ENCODE data around the gene COPRS. TPM values are rescaled to one million over a fixed set of nuclear protein-coding genes. Genes with fewer than 3 reads are reported as not detected.
"Not testable (repeated sequence)": the region's sequence is repeated elsewhere in the genome, so short reads cannot be mapped to it uniquely, and the experiment has no call there.

The COPRS gene
- total and polyA plus RNA-seq, 8 donors = 22.8 to 61.4 (median 53.7) TPM

- intact Hi-C loops (cut with DNase I; ENCODE audit: low total_unique reads) = no loop called here
- no peaks in the 10 kb centered on the region for H3K27me3 ChIP-seq
- no peak for TF ChIP-seq EP300 (IDR thresholded peaks at IDR 0.05)
Observed at GRCh38 chr17:31824766-31825360, 34.2 kb downstream of the COPRS start.

GRCh38 chr17:31823014-31823413 is 36.0 kb downstream of the COPRS start:
- intact Hi-C loops (cut with DNase I; ENCODE audit: low total_unique reads) = no loop called here
- no peaks in the 10 kb centered on the region for H3K9me3 ChIP-seq
- H3K4me3 ChIP-seq = no peak overlapping the region
- WGBS, 5 donors = 48 to 66% (median 52%) methylated on average over 3 of the region's 3 CpGs
- TF ChIP-seq POLR2AphosphoS5 (IDR thresholded peaks at IDR 0.05) (no peak), CTCF (IDR thresholded peaks at IDR 0.05) (no peak), EP300 (IDR thresholded peaks at IDR 0.05) (no peak), POLR2A (IDR thresholded peaks at IDR 0.05) (no peak)
- H3K4me1 ChIP-seq = no peaks in the 10 kb centered on the region
- no peak overlapping the region for H3K27ac ChIP-seq
- H3K27me3 ChIP-seq = no peaks in the 10 kb centered on the region
- no peaks in the 10 kb centered on the region for H3K36me3 ChIP-seq
- no peak for DNase-seq

More at GRCh38 chr17:31824766-31825360, 34.2 kb downstream of the COPRS start:
- Histone ChIP-seq H3K4me3 (no peak overlapping the region), H3K27ac (no peak overlapping the region), H3K9me3 (no peaks in the 10 kb centered on the region), H3K4me1 (no peaks in the 10 kb centered on the region), H3K36me3 (no peaks in the 10 kb centered on the region)
- whole genome bisulfite sequencing, 5 donors = 59 to 73% (median 64%) methylated on average over 7 of the region's 7 CpGs
- no peak for DNase-seq

- Histone ChIP-seq H3K27me3 (no peaks in the 10 kb centered on the region), H3K27ac (no peak overlapping the region), H3K9me3 (no peaks in the 10 kb centered on the region), H3K4me1 (no peaks in the 10 kb centered on the region), H3K36me3 (no peaks in the 10 kb centered on the region), H3K4me3 (no peak overlapping the region)
- DNase-seq = no peak
- WGBS, 5 donors = 81 to 86% (median 84%) methylated on average over 5 of the region's 5 CpGs
- intact Hi-C loops (cut with DNase I; ENCODE audit: low total_unique reads) = no loop called here
- no peak for TF ChIP-seq POLR2A (IDR thresholded peaks at IDR 0.05)
- no peak for TF ChIP-seq POLR2AphosphoS5 (IDR thresholded peaks at IDR 0.05)
- no peak for TF ChIP-seq CTCF (IDR thresholded peaks at IDR 0.05)
- TF ChIP-seq EP300 (IDR thresholded peaks at IDR 0.05) = no peak
Observed at GRCh38 chr17:31820691-31821435, 38.2 kb downstream of the COPRS start.

GRCh38 chr17:31819578-31819977 is 39.5 kb downstream of the COPRS start:
- 92 to 100% (median 96%) methylated on average over 5 of the region's 5 CpGs for WGBS, 5 donors
- Histone ChIP-seq H3K27me3 (no peaks in the 10 kb centered on the region), H3K4me3 (no peak overlapping the region), H3K4me1 (no peaks in the 10 kb centered on the region), H3K9me3 (no peaks in the 10 kb centered on the region), H3K36me3 (no peaks in the 10 kb centered on the region), H3K27ac (no peak overlapping the region)
- no peak for DNase-seq
- TF ChIP-seq EP300 (IDR thresholded peaks at IDR 0.05) = no peak
- no peak for TF ChIP-seq POLR2A (IDR thresholded peaks at IDR 0.05)
- no peak for TF ChIP-seq POLR2AphosphoS5 (IDR thresholded peaks at IDR 0.05)
- TF ChIP-seq CTCF (IDR thresholded peaks at IDR 0.05) = no peak
- intact Hi-C loops (cut with DNase I; ENCODE audit: low total_unique reads) = no loop called here

GRCh38 chr17:31818863-31819262 is 40.2 kb downstream of the COPRS start:
- WGBS, 5 donors = 80 to 96% (median 94%) methylated on average over 7 of the region's 7 CpGs
- not testable (repeated sequence) for H3K9me3 ChIP-seq

More at GRCh38 chr17:31818863-31819262, 40.2 kb downstream of the COPRS start:
- intact Hi-C loops (cut with DNase I; ENCODE audit: low total_unique reads); DNase-seq; H3K4me3 ChIP-seq; H3K27me3 ChIP-seq; H3K4me1 ChIP-seq; H3K27ac ChIP-seq; H3K36me3 ChIP-seq: not testable (repeated sequence)

Data from stomach (tissue), 9 donors.